HG02840 (cell line): ENCODE results near the gene ATP4B.
"Not testable (repeated sequence)": the region's sequence is repeated elsewhere in the genome, so short reads cannot be mapped to it uniquely, and the experiment has no call there.

Experiments used
- ATAC-seq: cut with Tn5 transposase; IDR thresholded peaks from one replicate; pipeline ENCODE4 v1.9.1; 2021; ENCODE audit warnings: mild to moderate bottlenecking, moderate library complexity, moderate number of reproducible peaks; ENCODE audit not compliant: unreplicated experiment, low FRiP score

ATP4B gene

GRCh38 chr13:113627136-113627535, 30.9 kb downstream of the ATP4B start:
- ATAC-seq: no peak

- ATAC-seq: no peak
Observed at GRCh38 chr13:113625965-113626721, 31.9 kb downstream of the ATP4B start.

- ATAC-seq: not testable (repeated sequence)
Observed at GRCh38 chr13:113624640-113625304, 33.2 kb downstream of the ATP4B start.

DNA sequence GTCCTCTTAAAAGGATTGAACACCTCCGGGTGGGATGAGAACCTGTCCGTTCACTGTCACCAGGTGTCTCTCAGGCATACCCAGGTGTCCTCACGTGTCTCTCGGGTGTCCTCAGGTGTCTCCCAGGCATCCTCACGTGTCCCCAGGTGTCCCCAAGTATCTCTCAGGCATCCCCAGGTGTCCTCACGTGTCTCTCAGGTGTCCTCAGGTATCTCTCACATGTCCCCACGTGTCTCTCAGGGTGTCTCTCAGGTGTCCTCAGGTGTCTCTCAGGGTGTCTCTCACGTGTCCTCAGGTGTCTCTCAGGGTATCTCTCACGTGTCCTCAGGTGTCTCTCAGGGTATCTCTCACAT, 33.8 kb downstream of the ATP4B start:
- ATAC-seq: no peak

DNA sequence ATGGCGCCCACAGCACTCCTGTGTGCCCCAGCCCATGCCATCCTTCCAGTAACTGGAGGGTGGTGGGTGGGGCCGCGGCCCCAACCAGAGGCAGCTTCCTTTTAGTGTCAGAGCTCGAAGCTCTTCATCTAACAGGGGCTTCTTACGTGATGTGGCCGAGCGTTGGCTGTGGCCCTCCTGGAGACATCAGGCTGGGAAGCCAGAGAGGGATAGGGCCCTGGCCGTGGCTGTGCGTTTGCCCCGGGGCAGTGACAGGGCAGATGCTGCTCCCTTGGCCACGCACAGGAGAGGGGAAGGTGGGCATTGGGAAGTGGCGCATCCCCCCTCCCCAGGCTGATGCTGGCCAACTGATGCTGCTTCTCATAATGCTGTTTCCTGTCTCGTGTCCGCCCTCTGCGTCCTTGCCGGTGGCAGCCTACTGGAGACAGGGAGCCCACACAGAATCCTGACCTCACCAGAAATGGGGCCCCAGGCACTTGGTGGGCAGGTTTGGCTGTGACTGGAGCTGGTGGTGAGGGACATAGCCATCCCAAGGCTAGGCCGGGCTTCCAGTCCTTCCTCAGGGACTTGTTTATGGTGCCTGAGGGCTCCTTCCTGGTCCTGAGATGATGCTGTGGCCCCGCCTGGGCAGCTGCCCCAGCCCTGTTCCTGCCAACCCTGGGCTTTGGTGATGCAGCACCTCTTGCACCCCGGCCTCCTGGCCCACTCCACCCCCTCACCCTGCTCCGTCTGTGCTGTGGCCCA, 34.3 kb downstream of the ATP4B start:
- ATAC-seq: no peak

DNA sequence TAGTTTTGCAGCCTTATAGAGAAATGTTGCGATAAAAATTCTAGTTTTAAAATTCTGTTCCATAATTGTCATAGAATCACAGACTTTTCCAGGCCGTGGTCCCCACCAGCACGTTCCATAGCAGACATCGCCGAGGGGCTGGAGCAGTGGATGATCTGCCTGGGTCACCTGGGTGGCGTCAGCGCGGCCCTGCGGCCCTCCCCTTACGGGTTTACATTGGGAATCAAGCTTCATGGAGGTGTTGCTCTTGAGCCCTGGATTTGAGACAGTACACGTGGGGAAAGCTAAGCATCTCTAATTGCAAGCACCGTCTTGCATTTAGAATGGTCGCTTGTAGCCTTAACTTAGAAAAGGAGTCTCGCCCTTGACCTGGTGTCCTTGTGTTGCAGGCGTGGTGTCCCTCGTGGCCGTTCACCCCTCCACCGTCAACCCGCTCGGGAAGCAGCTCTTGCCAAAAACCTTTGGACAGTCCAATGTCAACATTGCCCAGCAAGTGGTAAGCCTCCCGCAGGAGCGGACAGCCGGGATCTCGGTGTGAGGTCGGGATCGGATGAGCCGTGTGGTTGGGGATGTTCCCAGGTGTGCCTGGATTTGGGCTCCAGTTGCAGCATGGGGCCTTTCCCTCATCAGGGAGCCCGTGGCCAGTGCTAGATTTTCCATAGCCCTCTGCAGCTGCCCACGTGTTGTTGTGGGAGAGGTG, 35.1 kb downstream of the ATP4B start:
- no peak for ATAC-seq

GRCh38 chr13:113621986-113622550, 35.9 kb downstream of the ATP4B start:
- not testable (repeated sequence) for ATAC-seq

GRCh38 chr13:113621498-113621897, 36.5 kb downstream of the ATP4B start:
- ATAC-seq: not testable (repeated sequence)

DNA sequence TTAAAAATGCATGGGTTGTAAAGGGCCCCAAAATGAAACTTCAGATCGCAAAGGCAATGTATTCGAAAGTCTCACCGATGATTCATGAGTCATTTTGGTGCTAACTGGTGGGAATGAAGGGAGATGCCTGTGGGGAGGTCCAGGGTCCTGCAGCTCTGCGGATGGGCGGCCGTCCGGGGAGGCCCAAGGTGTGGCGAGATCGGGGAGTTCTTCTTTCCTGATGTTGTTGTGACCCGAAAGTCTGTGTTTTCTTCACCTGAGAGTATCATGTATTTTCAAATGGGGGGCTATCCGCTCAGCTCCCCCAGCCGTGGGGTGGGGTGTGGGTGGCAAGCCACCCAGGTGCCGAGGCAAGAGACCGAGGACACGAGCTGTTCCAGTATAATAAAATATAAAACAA, 37.0 kb downstream of the ATP4B start:
- no peak for ATAC-seq

- no peak for ATAC-seq
Observed at GRCh38 chr13:113620036-113620796, 37.8 kb downstream of the ATP4B start.

DNA sequence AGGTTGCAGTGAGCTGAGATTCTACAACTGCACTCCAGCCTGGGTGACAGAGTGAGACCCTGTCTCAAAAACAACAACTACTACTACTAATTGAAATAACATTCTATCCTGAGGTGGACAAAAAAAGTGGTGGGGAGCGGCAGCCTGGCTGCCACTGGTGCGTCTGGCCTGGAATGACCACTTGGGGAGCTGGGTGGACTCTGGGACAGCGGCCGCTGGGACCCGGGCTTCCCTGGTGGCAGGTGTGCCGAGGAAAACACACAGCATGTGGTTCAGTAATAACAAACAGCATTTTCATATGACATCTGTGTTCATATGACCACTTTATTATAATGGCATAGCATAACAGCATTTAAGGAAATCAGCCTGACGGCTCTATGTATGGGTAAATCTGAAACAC, 39.5 kb downstream of the ATP4B start:
- no peak for ATAC-seq

DNA sequence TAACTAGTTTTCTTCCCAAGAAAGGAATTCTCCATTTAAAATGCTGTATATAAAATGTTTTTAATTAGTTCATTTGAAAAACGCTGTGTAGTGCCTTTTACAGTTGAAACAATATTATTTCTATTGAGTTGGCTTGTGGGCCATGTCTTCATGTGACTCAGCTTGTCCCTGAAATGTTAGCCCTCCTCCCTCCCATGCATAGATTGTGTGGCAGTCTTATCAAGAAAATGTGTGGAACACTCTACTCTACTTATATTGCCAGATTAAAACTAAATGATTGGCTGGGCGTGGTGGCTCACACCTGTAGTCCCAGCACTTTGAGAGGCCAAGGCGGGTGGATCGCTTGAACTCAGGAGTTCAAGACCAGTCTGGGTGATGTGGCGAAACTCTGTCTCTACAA, 40.0 kb downstream of the ATP4B start:
- ATAC-seq: no peak

DNA sequence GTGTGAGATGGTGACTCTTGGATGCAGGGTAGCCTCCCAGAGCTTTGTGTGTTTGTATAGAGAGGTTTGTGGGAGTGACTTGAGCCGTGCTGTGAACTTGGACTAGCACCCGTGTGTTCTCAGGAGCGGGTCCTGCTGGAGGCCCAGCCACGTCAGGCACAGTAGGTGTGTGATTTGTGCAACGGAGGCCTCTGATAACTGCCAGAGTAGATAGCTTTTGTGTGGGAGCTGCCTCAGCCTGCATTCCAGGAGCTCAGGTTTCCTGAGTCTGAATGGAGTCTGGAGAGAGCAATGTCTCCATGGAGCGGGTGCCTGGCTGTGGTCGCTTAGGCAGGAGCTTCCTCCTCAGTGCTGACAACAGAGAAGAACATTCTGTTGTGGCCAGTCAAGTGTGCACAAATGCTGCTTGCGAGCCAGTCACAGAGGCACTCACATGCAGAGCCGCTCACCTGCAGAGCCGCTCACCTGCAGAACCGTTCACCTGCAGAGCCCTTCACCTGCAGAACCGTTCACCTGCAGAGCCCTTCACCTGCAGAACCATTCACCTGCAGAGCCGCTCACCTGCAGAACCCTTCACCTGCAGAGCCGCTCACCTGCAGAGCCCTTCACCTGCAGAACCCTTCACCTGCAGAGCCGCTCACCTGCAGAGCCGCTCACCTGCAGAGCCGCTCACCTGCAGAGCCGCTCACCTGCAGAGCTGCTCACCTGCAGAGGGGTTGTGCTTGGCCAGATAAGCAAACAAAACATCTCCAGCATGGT, 40.8 kb downstream of the ATP4B start:
- no peak for ATAC-seq

DNA sequence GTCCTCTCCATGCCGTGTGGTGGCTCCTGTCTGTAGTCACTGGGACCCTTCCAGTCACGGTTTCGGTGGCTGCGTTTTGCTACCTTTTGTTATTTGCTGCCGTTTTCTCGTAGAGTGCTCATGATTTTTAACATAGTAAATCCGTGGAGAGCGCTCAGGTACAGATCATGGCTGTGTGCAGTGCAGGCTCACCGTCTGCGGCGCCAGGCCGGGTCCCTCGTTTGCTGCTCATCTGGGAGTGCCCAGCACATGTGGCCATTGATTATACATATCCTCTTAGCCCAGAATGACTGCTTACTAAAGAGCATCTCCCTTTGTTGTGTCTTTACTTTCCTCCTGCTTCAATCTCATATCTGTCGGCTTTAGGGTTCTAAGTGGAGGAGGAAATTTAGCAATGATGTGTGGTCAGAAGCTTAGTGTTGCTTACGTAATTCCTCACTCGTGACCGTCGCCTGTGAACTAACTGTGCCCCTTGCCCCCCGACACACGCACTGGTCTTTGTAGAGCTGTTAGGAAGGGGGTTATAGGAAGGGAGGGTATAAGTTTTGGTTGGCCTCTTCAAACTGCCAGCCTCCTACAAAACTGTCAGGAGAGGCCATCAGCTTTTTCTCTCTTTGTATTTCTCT, 41.6 kb downstream of the ATP4B start:
- no peak for ATAC-seq

DNA sequence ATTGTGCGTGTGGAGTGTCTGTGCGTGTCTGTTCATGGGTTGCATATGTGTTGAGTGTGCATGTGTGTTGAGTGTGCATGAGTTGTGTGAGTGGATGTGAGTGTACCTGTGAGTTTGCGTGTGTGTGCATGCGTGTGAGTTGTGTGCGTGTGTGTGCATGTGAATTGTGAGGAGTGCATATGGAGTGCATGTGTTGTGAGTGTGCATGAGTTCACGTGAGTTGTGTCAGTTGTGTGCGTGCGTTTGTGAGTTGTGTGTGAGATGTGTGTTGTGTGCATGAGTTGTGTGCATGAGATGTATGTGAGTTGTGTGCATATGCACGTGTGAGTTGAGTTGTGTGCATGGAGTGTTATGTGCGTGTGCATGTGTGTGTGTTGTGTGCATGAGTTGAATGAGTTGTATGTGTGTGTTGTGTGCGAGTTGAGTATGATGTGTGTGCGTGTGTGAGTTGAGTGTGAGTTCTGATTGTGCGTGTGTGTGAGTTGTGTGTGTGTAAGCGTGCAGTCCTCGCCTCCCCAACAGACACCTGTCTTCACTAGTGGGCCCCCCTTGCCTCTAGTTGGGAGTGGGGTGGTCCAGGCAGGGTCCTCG, 44.1 kb downstream of the ATP4B start:
- ATAC-seq: no peak

- no peak for ATAC-seq
Observed at GRCh38 chr13:113612607-113613006, 45.4 kb downstream of the ATP4B start.

DNA sequence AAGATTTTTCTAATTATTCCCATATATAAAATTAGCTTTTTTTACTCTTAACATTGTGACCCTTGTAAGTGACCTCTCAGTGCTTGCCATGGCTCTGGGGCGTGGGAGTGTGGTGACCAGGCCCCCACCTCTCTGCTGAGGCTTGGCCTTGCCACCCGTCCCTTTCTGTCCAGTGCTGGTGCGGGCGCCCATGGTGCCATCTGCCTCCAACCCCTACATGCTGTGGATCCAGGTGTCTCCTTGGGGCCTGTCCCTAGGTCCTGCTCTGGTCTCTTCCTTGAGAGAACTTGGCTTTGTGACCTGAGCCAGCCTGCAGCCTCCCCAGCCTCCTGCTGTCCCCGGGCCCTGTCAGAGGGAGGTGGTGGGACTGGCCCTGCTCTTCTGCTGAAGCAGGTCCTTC, 46.0 kb downstream of the ATP4B start:
- ATAC-seq: no peak

DNA sequence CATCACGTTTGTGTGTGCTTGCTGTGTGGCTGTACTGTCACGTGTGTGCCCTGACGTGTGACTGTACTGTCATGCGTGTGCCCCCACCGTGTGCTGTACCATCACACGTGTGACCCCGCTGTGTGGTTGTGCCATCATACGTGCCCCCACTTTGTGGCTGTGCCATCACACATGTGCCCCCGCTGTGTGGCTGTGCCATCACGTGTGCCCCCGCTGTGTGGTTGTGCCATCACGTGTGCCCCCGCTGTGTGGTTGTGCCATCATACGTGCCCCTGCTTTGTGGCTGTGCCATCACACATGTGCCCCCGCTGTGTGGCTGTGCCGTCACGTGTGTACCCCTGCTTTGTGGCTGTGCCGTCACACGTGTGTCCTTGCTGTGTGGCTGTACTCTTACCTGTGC, 47.7 kb downstream of the ATP4B start:
- no peak for ATAC-seq
